Endothelial cell of umbilical vein (primary cell): ENCODE results near the gene D2HGDH. TPM values are rescaled to one million over a fixed set of nuclear protein-coding genes. Genes with fewer than 3 reads are reported as not detected.

ENCODE experiments used
- BruUV-seq: library from RNA; stranded (reverse); fragments of 400-500 nt; replicated peaks from 2 replicates; lab custom pipeline; 2021; lab: Mats Ljungman, UMichigan
- CTCF ChIA-PET: fragments of 300-600, 350-600 bp; sonication (Branson Sonifier 250); formaldehyde crosslinking; loops from one replicate; lab custom pipeline; 2021; ENCODE audit warnings: antibody characterized with exemption, inconsistent platforms; lab: Charles Lee
- POLR2A ChIA-PET: fragments of 300-600, 350-600 bp; sonication (Branson Sonifier 250); formaldehyde crosslinking; loops from one replicate; lab custom pipeline; 2021; ENCODE audit warnings: antibody characterized with exemption, inconsistent platforms; lab: Charles Lee
- DNase-seq: peaks from one replicate; pipeline ENCODE4 v3.0.0-alpha.2; 2011; ENCODE audit warnings: low read depth, low spot score
- FAIRE-seq: peaks from 2 replicates; lab custom pipeline; 2011; peaks lifted over from hg19 to GRCh38; lab: Jason Lieb, UNC
- H2AFZ ChIP-seq: 2 replicates; pipeline ENCODE4 v1.6.0; 2012; ENCODE audit warnings: low read depth, low read length, control low read depth, inconsistent platforms
- H3K27ac ChIP-seq: 2 replicates; pipeline ENCODE4 v1.5.1; 2011; ENCODE audit warnings: low read depth, mild to moderate bottlenecking, control low read depth, low read length, moderate library complexity; ENCODE audit not compliant: insufficient read depth
- H3K27me3 ChIP-seq, 2 experiments: 2 replicates each; pipeline versions ENCODE4 v1.6.0 to v1.6.1; 2011; ENCODE audit warnings: low read length in 2 of 2, mixed read lengths in 1 of 2; ENCODE audit not compliant: control insufficient read depth in 2 of 2, insufficient read depth in 2 of 2
- H3K36me3 ChIP-seq, 2 experiments: 2 replicates in 1 of 2; 3 replicates in 1 of 2; pipeline ENCODE4 v1.5.1; 2011; ENCODE audit warnings: low read length in 2 of 2, mild to moderate bottlenecking in 1 of 2, moderate library complexity in 1 of 2; ENCODE audit not compliant: control insufficient read depth in 2 of 2, insufficient read depth in 2 of 2; ENCODE audit errors: extremely low read depth in 1 of 2
- H3K4me1 ChIP-seq: 3 replicates; pipeline ENCODE4 v1.5.1; 2011; ENCODE audit warnings: mild to moderate bottlenecking, low read length; ENCODE audit not compliant: control insufficient read depth, insufficient read depth; ENCODE audit errors: extremely low read depth
- H3K4me2 ChIP-seq: 2 replicates; pipeline ENCODE4 v1.6.1; 2011; ENCODE audit warnings: low read length, control low read depth, mixed read lengths; ENCODE audit not compliant: insufficient read depth
- H3K4me3 ChIP-seq, 3 experiments: fragments of 200-600 bp in 1 of 3; sonication (generic), shearing (Covaris generic) in 1 of 3; replicated peaks in 1 of 3; 2 replicates each; pipeline ENCODE4 v1.5.1; 2011 to 2016; ENCODE audit warnings: control low read depth in 3 of 3, low read length in 3 of 3, mild to moderate bottlenecking in 2 of 3, inconsistent platforms in 1 of 3, low read depth in 1 of 3, moderate library complexity in 1 of 3; ENCODE audit not compliant: insufficient read depth in 1 of 3
- H3K79me2 ChIP-seq: 2 replicates; pipeline ENCODE4 v1.6.0; 2012; ENCODE audit warnings: low read length, inconsistent platforms; ENCODE audit not compliant: control insufficient read depth, insufficient read depth
- H3K9ac ChIP-seq: replicated peaks from 2 replicates; pipeline ENCODE3; 2011; ENCODE audit warnings: low read length, control low read depth; ENCODE audit not compliant: insufficient read depth; ENCODE audit errors: extremely low read depth
- H3K9me1 ChIP-seq: replicated peaks from 3 replicates; pipeline ENCODE4 v1.6.0; 2011; ENCODE audit warnings: mild to moderate bottlenecking, low read length; ENCODE audit not compliant: control insufficient read depth, insufficient read depth; ENCODE audit errors: extremely low read depth
- H3K9me3 ChIP-seq: replicated peaks from 2 replicates; pipeline ENCODE4 v1.5.1; 2012; ENCODE audit warnings: low read length, inconsistent platforms; ENCODE audit not compliant: control insufficient read depth, insufficient read depth
- H4K20me1 ChIP-seq: replicated peaks from 2 replicates; pipeline ENCODE3; 2011; ENCODE audit warnings: mild to moderate bottlenecking, low read length; ENCODE audit not compliant: control insufficient read depth, insufficient read depth; ENCODE audit errors: extremely low read depth
- CTCF ChIP-seq, 2 donors: IDR thresholded peaks; 1 replicate in 1 of 2; 2 replicates in 1 of 2; pipeline ENCODE4 v1.5.1; 2011; ENCODE audit warnings: low read length in 2 of 2, mild to moderate bottlenecking in 2 of 2, moderate library complexity in 2 of 2, control low read depth in 1 of 2, inconsistent platforms in 1 of 2, low read depth in 1 of 2; ENCODE audit not compliant: insufficient read depth in 1 of 2; ENCODE audit errors: extremely low read depth in 1 of 2
- EZH2 ChIP-seq: IDR thresholded peaks from 2 replicates; pipeline ENCODE4 v1.6.1; 2012; ENCODE audit warnings: borderline replicate concordance, low read depth, mild to moderate bottlenecking, moderate library complexity, low read length, inconsistent platforms; ENCODE audit not compliant: severe bottlenecking
- GATA2 ChIP-seq: IDR thresholded peaks from 2 replicates; pipeline ENCODE4 v1.7.0; 2011; ENCODE audit warnings: low read depth, mild to moderate bottlenecking, moderate library complexity, mixed read lengths, low read length; ENCODE audit not compliant: insufficient read length, insufficient read depth
- JUN ChIP-seq: IDR thresholded peaks from 2 replicates; pipeline ENCODE4 v1.6.1; 2011; ENCODE audit warnings: borderline replicate concordance, low read depth; ENCODE audit not compliant: insufficient read length, insufficient read depth
- MAX ChIP-seq: IDR thresholded peaks from 2 replicates; pipeline ENCODE4 v1.6.1; 2011; ENCODE audit not compliant: insufficient read depth, insufficient read length
- MYC ChIP-seq: IDR thresholded peaks from one replicate; pipeline ENCODE4 v1.6.1; 2011; ENCODE audit warnings: mild to moderate bottlenecking, low read depth, low read length
- POLR2A ChIP-seq: IDR thresholded peaks from 2 replicates; pipeline ENCODE4 v1.6.1; 2012; ENCODE audit warnings: low read depth, mild to moderate bottlenecking, control low read depth, low read length
- POLR2AphosphoS5 ChIP-seq: IDR thresholded peaks from 2 replicates; pipeline ENCODE4 v1.6.1; 2012; ENCODE audit warnings: low read depth, mild to moderate bottlenecking, control low read depth, low read length, moderate library complexity; ENCODE audit not compliant: insufficient read depth
- dilution Hi-C: fragments of 300-500 bp; cut with MboI; formaldehyde crosslinking; loops from one replicate; pipeline ENCODE4 v1.15.0; 2019; ENCODE audit warnings: low sequenced_read_pairs; ENCODE audit not compliant: extremely low pct_ligation_motif_present
- intact Hi-C: fragments of 100-400 bp; cut with micrococcal nuclease; formaldehyde crosslinking; loops from one replicate; pipeline ENCODE4 v1.10.0; 2022
- polyA plus RNA-seq, 4 experiments: library from polyadenylated mRNA; depleted of rRNA in 3 of 4; stranded (reverse) in 3 of 4; unstranded in 1 of 4; fragments of >200 nt; gene quantifications; 2 replicates each; pipeline versions ENCODE4 v1.2.1 to v1.2.3, GENCODE V29; 2011 to 2012; ENCODE audit warnings: missing spikeins in 1 of 4
- total RNA-seq: library from RNA; stranded (reverse); gene quantifications from 2 replicates; pipeline ENCODE4 v1.2.3, GENCODE V29; 2021

Gene D2HGDH
- total and polyA plus RNA-seq, 2 donors (not counting 3 experiments of a cell fraction or from before 2014, with no cell fraction given) = 22.3 TPM

DNA sequence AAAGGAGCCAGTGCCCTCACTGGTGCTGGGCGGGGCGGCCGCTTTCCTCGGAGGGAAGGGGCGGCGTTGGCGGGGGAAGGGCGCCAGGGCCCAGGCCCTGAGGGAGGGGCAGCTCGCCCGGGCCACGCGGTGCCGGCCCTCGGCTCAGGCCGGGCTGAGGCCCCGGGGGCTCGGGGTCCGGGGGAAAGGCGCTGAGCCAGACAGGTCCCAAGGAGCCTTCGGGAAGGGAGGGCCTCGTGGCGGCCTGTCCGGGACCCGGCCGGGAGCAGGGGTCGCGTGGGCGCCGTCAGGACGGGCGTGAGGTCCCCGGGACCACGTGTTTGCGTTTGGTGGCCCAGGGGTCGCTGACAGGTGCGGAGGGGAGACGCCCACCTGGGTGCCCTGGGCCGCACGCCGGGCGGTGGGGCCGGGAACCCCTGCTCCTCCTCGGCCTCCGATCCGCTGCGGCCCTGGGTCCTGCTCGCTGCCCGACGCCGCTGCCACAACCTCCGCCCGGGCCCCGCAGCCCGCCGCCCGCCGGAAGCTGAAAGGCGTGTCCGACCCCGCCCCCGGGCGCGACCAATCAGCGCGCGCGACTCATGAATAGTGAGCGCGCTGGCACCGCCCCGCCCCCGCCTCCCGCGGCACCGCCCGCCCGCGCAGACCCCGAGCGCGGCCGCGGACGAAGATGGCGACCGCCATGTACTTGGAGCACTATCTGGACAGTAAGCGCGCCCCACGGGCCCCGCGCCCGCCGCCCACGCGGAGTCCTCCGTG, 32.9 kb upstream of the D2HGDH start, which contains the start of gene ING5:
ING5 (plus strand) TSS at position 641 of the 756 bp plus-strand sequence; CDS start at position 668, 27 bp downstream.
- ChIA-PET CTCF (interaction anchor here (0.7 to 4.8 kb wide), 8 partner anchors 11 to 177 kb away, joined by 3 to 41 read pairs (median 4); partner anchors contain the start of genes D2HGDH and DTYMK), POLR2A (interaction anchor here (1.1 kb wide), 1 partner anchor 15 kb away, joined by 6 read pairs; the partner anchor contains the start of gene DTYMK)
- Histone ChIP-seq H3K4me1 (peaks cover 6% of the 10 kb centered on the region), H3K9ac (peak within 1 kb of the TSS; percentile 81), H3K4me2 (peak within 1 kb of the TSS; percentile 83), H4K20me1 (no peaks in the 10 kb centered on the region), H3K36me3 (peaks cover under 1 to 4% of the 10 kb centered on the region in 2 experiments), H2AFZ (peak within 1 kb of the TSS; percentile 44), H3K9me1 (no peaks in the 10 kb centered on the region), H3K27ac (peak within 1 kb of the TSS; percentile 68), H3K27me3 (no peaks in the 10 kb centered on the region), H3K4me3 (peak within 1 kb of the TSS; percentile 49 to 75 (median 64)), H3K9me3 (no peaks in the 10 kb centered on the region), H3K79me2 (peaks cover 10% of the 10 kb centered on the region)
- TSS peak; percentile 92 for BruUV-seq
- intact Hi-C loops = loop anchor here (1.0 to 5.0 kb wide), 6 partner anchors 15 to 384 kb away; partner anchors contain the start of genes ATG4B, D2HGDH, DTYMK and FARP2
- dilution Hi-C loops = no loop called here
- peak; percentile 66 for TF ChIP-seq MYC
- no peak for TF ChIP-seq CTCF (IDR thresholded peaks at IDR 0.05; ENCODE audit: extremely low read depth in 1 of 2, insufficient read depth in 1 of 2, low read depth in 1 of 2, low read length in 2 of 2)
- TF ChIP-seq POLR2AphosphoS5 = peak; percentile 88
- TF ChIP-seq EZH2 = no peak
- peak; percentile 84 for TF ChIP-seq POLR2A
- TF ChIP-seq MAX = peak; percentile 63
- TF ChIP-seq GATA2 = no peak
- TF ChIP-seq JUN = no peak
- peak; percentile 73 for FAIRE-seq
- peak; percentile 92 for DNase-seq
